DMS153 (cell line): Measurements from ENCODE around the gene MFAP2.

Experiments
- DNase-seq: peaks from one replicate; lab custom pipeline; 2025; lab: John Stamatoyannopoulos, UW

MFAP2 gene

DNA sequence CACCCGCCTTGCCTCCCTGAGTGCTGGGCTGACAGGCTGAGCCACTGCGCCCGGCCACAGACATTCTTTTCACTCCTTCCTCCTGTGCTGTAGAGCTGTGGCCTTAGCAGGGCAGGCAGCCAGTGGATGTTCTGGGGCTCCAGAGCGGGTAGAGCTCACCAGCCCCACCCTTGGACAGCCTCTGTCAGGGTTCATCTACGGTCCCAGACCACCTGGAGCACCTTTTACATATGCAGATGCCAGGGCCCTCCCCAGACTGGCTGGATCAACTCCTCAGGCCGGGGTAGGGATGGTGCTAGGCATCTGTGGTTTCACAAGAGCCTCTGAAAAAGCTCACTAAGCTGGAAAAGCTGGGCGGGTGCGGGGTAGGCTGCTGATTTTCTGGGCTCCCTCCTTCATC is 26.7 kb upstream of the MFAP2 start:
- DNase-seq: no peak

DNA sequence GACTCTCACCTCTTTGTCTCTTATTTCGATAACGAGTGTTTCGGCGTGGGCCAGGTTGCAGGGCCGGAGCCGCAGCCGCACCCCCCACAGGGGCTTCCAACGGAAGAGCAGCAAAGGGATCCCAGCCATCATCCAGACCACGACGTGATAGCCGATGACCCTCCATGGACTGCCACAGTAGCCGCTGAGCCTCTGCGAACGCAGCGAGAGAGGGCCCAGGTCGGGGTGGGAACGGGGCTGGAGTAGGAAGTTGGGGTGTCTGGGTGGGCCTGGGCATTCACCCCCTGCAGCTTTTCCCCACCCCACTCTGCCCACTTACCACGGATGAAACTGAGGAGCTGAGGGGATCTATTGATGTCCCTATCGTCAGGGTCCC is 24.9 kb upstream of the MFAP2 start:
- no peak for DNase-seq

DNA sequence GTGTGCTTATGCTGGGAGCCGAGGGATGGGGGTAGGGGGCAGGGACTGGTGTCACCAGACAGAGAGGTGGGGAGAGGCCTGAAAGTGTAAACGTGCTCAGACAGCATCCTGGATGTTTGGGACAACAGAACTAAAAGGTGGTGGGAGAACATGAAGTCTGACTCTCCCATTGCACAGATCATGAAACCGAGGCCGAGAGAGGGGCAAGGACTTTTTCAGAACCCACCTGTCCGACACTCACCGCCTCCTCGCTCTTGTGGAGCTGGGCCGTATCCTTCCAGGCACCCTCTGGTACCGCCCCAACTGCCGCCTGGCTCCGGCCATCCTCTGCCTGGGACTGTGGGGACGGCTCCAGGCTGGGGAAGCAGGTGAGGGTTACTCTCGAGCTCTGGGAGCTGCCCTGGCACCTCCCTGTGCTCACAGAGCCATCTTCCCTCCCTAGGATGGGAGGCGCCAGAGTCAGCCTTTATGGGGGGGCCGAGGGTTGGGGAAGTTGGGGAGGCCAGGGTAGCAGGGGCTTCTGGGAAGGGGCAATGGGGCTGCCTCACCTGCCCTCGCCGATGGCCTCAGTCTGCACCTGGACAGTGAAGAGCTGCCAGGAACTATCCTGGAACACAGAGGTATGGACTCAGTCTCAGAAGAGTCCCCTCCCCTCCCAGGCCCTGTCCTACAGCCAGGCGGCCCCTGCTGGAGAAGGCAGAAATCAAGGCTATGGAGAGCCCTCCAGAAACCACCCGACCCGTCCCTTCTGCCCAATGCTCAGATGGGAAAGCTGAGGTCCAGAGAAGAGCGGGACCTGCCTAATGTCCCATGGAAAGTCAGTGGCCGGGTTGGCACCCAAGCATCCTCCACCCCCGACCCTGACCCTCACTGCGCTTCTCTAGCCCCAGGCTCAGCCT is 24.3 kb upstream of the MFAP2 start:
- DNase-seq: no peak

DNA sequence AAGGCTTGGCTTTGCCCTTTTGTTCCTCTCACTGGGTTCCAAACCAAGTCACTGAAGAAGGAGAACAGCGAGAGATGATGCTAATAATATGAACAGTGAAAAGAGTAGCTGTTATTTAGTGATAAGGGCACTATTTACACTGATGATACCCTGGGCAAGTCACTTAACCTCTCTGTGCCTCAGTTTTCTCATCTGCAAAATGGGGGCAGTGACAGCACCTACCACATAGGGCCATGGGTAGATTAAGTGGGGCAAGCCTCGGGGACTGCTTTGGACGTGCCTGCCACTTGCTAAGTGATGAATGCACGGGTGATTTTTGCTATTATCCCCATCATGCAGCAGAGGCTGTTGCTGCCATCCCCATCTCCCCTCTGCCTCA is 22.1 kb upstream of the MFAP2 start:
- DNase-seq: no peak

DNA sequence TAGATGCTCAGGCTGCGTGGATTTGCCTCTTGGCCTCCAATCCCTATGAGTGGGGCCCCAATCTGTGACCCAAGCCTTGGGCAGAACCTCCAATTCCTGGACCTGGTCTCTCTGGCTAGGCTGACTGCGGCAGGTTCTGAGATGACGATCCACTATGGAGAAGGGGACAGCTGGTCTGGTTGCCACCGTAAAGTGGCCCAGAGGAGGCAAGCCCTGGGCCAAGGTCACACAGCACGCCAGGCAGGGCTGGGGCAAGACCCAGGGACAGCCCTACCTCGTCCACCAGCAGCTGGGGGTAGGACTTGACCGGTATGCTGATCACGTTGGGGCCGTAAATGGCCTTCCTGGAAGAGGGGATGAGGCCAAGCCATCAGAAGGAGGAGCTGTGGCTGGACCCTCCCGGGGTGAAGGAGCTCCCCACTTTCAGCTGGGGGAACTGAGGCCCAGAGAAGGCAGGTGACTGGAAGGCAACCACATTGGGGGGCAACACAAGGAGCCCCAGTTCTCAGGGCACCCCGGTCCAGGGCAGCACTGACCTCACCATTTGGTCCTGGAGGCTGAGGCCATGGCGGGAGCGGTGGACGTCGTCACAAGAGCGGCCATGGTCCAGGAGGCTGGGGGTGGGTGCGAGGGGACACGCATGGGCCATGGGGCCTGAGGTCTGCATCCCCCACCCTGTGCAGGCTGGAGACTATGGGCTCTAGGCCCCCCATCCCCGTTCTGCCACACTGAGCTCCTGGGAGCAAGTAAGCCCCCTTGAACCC is 21.5 kb upstream of the MFAP2 start:
- no peak for DNase-seq

DNA sequence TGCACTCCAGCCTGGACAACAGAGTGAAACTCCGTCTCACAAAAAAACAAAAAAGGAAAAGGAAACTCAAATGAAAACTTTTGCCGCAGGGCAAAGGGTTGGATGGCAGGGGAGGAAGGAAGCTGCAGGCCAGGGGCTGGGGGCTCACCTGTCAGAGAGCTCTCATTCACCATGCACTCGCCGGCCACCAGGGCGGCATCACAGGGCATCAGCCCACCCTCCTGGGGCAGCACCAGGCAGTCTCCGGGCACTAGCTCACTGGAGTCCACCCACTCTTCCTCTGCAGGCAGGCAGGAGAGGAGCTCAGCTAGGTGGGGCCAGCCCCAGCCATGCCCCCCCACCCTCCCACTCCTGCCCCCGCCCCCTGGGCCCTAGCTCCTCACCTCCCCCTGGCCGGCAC is 19.4 kb upstream of the MFAP2 start:
- no peak for DNase-seq

DNA sequence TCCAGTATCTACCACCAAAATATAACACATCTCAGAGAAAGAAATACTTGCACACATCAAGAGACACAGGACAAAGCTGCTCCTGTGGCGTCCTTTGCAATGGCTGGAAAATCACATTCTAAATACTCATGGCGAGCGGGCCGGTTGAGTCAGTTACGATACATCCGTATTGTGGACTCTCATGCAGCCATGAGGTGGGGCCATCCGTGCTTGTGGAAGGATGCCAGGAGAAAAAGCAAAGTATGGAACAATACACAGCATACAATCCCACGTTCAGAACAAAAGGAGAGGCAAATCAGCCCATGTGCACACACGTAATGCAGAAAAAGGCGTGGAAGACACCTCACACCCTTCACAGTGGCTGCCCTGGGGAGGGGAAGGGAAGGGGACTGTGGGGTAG is 18.2 kb upstream of the MFAP2 start:
- no peak for DNase-seq

DNA sequence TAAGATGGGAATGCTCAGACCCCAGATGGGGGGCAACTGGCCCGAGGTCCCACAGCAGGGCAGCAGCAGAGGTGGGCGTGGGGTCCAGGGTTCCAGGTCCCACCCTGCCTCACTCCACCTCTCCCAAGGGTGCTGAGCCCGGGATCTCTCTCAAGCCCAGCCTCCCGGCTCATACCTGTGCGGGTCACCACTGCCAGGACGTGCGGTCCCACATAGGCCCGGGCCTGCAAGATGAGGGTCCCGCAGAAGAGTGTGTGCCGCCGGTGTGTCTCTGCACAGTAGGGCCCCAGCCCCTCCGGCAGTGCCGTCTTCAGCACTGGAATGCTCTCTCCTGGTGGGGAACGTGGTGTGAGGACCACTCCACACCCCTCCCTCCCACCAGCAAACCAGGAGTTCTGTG is 16.4 kb upstream of the MFAP2 start:
- DNase-seq: no peak

DNA sequence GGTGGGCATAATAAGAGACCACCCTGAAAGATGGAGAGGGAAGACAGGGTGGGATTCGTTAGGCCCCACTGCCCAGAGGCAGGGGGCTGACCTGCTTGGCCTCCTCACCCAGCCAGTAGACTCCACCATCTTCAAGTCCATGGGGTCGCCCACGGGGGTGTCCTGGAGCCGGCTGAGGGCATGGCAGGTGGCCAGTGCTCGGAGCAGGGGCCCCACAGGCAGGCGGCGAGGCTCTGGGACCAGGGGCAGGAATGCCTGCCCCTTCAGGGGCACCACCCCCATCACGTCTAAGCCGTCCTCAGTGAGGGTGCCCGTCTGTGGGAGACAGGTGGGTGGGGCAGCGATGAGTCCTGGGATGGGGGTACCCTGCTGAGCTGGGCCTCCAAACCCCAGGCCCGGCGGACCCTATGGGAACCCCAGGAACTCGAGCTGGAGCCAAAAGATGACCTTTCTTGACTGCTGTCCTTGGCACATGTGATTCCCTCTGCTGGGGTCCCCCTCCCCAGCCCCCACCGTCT is 13.2 kb upstream of the MFAP2 start:
- no peak for DNase-seq

DNA sequence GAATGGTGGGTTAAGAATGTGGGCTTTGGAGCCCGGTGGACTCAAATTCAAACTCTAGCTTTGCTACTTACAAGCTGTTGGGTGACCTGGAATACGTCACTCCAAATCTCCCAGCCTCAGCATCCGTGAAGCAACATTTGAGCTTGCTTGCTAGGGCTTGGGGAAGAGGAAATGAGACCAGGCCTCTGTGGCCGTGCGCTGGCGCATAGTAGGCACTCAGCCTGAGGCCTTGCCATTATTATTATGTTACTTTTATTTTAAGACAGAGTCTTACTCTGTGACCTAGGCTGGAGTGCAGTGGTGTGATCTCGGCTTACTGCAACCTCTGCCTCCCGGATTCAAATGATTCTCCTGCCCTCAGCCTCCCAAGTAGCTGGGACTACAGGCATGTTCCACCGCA is 12.3 kb upstream of the MFAP2 start:
- no peak for DNase-seq

DNA sequence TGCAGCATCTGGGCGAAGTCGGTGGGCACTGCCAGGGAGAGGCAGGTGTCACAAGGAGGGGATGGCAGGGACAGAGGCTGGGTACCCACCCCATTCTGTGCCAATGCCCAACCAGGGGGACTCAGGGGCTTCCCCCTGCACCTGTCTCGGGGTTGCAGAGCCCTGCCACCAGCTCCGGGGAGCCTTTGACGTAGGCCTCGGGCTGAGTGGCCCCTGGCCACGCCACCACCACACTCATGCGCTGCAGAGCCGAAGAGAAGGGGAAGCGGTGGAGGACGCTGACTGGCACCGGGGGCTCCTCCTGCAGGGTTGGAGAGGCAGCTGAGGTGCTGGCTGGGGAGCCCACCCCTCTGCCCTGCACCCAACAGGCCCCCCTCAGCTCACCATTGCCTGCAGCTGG is 11.7 kb upstream of the MFAP2 start:
- no peak for DNase-seq

DNA sequence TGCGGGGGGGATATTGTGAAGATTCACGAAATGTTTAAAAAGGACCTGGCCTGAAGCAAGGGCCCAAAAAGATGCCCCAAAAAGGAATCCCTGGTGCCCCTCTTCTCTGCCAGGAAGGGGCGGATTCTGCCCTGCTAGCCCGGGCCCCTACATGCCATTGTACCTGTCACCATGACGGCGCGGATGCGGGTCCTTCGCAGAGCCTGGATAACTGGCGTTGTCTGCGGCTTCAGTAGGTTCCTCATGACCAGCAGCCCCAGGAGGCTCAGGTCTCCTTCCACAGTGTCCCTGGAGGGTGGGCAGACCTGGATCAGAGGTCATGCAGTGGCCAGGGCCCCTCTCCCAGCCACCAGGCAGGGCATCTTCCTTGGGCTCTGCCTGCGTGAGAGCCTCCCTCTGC is 11.2 kb upstream of the MFAP2 start:
- DNase-seq: no peak

DNA sequence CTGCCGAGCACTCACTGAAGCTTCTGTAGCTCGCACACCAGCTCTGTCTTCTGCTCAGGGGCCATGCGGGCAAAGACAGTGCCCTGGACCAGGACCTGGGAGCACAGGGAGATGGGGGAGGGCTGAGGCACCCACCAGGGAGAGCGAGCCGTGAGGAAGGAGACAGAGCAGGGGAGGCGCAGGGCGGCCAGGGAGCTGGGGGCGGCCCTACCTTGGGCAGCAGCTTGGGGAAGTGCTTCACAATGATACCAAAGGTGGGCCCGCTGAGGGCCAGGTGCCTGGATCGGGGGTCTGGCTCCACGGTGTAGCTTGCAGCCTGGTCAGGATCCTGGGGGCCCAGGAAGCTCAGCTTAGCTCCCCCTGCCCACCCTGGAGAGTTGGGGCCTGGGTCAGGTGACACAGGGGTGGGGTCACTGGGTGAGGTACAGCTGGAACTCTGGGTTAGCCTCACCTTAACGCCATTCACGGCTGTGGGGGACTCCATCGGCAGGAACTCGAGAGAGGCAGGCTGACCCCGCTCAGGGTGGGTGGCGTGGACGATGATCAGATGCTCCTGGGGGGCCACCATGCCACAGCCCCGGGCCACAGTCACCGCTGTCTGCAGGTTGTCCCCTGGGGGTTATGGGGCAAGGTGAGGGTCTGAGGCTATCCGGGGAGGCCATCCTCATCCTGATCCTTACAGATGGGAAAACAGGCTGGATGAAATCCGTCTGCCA is 9.4 kb upstream of the MFAP2 start:
- DNase-seq: no peak

DNA sequence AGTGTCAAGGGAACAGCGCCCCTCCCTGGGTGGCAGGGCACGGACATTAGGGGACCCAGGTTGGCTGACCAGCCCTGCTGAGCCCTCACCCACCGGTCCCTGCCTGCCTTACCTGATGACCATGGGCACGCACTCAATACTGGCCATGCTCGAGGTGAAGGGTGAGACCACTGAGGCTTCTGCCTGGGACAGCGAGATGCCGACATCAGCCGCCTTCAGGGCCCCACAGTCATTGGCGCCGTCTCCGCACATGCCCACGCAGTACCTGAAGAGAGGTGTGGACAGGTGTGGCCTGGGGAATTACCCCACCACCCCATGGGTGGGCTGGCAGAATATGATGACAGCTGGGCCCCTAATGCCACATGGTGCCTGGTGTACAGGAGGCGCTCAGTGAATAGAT is 7.8 kb upstream of the MFAP2 start:
- no peak for DNase-seq

DNA sequence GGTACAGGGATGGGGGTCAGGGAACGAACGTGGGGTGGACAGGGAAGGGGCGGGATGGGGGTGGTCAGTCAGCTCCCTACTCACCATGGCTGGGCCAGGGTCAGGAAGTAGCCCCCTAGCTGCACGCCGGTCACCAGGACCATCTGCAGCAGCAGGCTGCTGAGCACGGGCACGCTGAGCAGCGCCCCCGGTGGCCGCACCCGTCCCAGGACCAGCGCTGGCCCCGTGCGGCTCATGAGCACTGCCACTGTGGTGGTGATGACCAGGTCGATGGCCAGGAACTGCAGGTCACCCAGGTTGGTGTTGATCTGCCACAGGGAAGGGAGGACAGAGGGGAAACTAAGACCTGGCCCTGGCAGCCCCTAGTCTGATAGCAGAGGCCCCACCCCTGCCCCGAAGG is 6.5 kb upstream of the MFAP2 start:
- DNase-seq: no peak

DNA sequence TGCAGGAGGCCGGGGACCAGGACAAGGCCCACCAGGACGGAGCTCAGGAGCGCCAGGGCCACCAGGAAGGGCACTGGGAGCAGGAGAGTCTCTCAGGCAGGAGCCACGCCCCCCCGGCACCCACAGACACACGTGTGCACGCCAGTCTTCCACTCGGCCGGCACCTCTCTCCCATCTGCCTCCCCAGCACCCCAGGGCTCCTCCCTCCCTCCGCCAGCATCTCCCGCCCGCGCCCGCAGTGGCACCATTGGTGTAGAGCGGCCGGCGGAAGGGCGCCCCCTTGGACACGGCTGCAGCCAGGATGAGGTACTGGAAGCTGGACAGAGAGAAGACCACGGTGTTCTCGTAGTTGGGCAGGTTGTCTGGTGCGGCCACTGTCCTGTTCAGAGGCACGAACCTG is 6.1 kb upstream of the MFAP2 start:
- DNase-seq: no peak

DNA sequence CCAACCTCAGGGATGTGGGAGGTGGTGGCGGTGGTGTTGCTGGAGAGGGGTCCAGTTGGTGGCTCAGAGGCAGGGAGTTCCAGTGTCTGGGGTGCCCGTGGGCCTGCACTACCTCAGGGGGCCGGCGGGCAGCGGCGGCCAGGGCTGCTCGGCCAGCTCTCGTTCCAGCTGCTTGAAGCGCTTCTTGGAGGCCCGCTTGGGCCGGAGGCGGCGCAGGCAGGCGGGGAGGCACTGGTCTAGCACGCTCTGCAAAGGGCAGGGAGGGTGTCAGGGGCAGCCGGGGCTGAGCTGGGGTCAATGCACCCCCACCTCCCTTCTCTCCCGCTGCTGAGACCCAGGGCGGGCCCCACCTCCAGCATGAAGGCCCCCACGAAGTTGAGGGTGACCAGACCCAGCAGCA is 5.7 kb upstream of the MFAP2 start:
- no peak for DNase-seq

DNA sequence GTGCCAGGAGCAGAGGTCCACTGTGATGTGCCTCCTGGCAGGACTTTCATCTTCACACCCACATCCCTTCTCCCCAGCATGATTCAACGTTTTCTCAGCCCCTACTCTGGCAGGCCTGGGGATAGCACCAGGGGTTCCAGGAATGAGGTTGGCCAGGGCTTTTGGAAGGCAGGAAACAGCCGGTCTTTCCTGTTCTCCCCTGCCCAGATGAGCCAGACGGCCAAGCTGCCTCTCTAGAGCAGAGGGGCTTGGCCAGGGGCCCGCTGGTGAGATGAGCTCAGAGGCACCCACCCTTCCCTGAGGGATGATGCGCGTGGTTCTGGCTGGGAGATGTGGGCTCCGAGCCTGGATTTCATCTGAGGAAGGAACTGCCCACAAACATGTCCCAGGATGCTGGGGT is 4.3 kb upstream of the MFAP2 start:
- DNase-seq: no peak

DNA sequence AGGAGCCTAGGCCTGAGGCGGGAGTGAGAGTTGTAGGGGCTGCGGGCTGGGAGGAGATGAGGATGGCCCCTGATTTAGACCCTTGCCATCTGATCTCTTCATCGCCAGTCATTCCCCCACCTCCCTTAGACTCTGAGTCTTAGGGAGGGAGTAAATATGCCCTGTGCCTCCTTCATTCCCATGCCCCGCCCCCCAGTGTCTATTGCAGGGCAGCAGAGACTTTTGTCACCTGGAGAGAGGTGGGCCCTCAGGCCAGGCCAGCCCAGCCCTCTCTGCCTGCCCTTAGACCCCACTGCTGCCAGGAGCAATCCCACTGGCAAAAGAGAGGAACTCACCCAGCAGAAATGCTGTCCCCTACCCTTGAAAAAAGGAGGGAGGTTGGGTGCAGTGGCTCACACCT is 3.2 kb upstream of the MFAP2 start:
- no peak for DNase-seq

DNA sequence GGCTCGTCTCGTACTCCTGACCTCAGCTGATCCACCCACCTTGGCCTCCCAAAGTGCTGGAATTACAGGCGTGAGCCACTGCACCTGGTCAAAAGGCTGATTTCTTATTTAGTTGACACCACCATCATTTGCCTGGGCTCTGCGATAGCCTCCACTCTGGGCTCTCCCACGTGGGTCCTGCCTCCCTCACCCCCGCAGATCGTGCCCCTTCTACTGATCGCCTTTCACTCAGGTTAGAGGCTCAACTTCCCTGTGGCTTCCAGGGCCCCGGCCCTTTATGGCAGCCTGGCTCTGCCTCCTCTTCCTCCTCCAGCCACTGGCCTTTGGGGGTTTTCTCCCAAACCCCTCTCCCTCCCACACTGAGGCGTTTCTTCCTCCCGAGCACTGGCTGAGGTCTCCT is 2.5 kb upstream of the MFAP2 start:
- no peak for DNase-seq

DNA sequence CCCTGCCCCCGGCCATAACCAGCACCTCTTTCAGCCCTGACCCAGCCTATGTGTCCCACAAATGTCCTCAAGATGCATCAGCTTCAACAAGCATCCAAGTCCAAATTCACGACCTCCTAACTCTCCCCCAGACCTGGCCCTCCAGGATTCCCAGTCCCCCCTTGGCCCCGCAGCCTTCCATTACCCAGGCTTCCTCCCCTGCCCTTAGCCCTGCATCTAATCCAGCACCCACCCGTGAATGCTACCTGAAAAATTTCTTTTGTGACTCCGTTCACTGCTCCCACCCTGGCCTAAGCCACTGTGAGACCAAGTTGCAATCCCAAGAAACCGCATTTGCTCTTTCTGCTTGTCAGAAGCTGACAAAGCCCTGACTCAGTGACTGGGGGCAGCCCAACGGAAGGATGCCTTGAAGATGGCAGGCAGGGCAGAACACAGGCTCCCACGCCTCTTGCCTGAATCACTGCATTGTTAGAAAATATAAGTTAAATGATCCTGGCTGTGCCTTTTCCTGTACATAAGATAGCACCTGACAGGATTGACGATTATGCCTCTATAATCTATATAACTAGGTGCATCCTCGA is 939 bp upstream of the MFAP2 start:
- no peak for DNase-seq
